ACC112 (cell line): ENCODE measurements around the gene DISC1.

Experiments used
- H2AFZ ChIP-seq: fragments of 200-600 bp; sonication (generic); one replicate; pipeline ENCODE4 v1.6.0; 2017; ENCODE audit warnings: antibody characterized with exemption, low read length; ENCODE audit not compliant: unreplicated experiment
- H3K27ac ChIP-seq: fragments of 200-600 bp; sonication (generic); 2 replicates; pipeline ENCODE4 v1.5.1; 2014; ENCODE audit warnings: low read depth, mild to moderate bottlenecking, antibody characterized with exemption, low read length, moderate library complexity
- H3K27me3 ChIP-seq: fragments of 200-600 bp; sonication (generic); 2 replicates; pipeline ENCODE4 v1.6.1; 2014; ENCODE audit warnings: mild to moderate bottlenecking, antibody characterized with exemption, low read length, moderate library complexity, mixed read lengths; ENCODE audit not compliant: insufficient read depth
- H3K36me3 ChIP-seq: fragments of 200-600 bp; sonication (generic); 2 replicates; pipeline ENCODE4 v1.6.1; 2016; ENCODE audit warnings: mild to moderate bottlenecking, antibody characterized with exemption, low read length, moderate library complexity, mixed read lengths; ENCODE audit not compliant: insufficient read depth
- H3K4me1 ChIP-seq: fragments of 200-600 bp; sonication (generic); one replicate; pipeline ENCODE4 v1.6.1; 2016; ENCODE audit warnings: low read length, mixed read lengths; ENCODE audit not compliant: insufficient read depth, unreplicated experiment, control insufficient read depth
- H3K4me3 ChIP-seq: fragments of 200-600 bp; sonication (generic); 2 replicates; pipeline ENCODE4 v1.5.1; 2014; ENCODE audit warnings: mild to moderate bottlenecking, low read depth, low read length
- H3K79me2 ChIP-seq: fragments of 200-600 bp; sonication (generic); one replicate; pipeline ENCODE4 v1.6.0; 2016; ENCODE audit warnings: low read length; ENCODE audit not compliant: control insufficient read depth, unreplicated experiment, insufficient read depth

DISC1 gene

GRCh38 chr1:231731268-231731667 is 104.7 kb downstream of the DISC1 start:
- no peak overlapping the region for H3K4me3 ChIP-seq
- H3K27me3 ChIP-seq, result no peaks in the 10 kb centered on the region
- no peaks in the 10 kb centered on the region; the same call in 1 of the 2 replicates for H3K36me3 ChIP-seq
- H2AFZ ChIP-seq, result no peak overlapping the region
- H3K27ac ChIP-seq, result no peak overlapping the region
- no peaks in the 10 kb centered on the region for H3K79me2 ChIP-seq
- H3K4me1 ChIP-seq, result no peaks in the 10 kb centered on the region

GRCh38 chr1:231733063-231733462 is 106.5 kb downstream of the DISC1 start:
- no peak overlapping the region for H3K4me3 ChIP-seq
- no peaks in the 10 kb centered on the region; the same call in 1 of the 2 replicates for H3K36me3 ChIP-seq
- H3K27ac ChIP-seq, result no peak overlapping the region
- H3K4me1 ChIP-seq, result no peaks in the 10 kb centered on the region
- H2AFZ ChIP-seq, result no peak overlapping the region
- no peaks in the 10 kb centered on the region for H3K27me3 ChIP-seq
- no peaks in the 10 kb centered on the region for H3K79me2 ChIP-seq

GRCh38 chr1:231733672-231734071 is 107.1 kb downstream of the DISC1 start:
- no peaks in the 10 kb centered on the region for H3K79me2 ChIP-seq

GRCh38 chr1:231734417-231734816 is 107.8 kb downstream of the DISC1 start:
- no peak overlapping the region for H3K4me3 ChIP-seq
- H3K36me3 ChIP-seq, result no peaks in the 10 kb centered on the region
- no peak overlapping the region for H3K27ac ChIP-seq
- H2AFZ ChIP-seq, result no peak overlapping the region
- H3K79me2 ChIP-seq, result no peaks in the 10 kb centered on the region
- no peaks in the 10 kb centered on the region for H3K27me3 ChIP-seq
- H3K4me1 ChIP-seq, result no peaks in the 10 kb centered on the region

More at GRCh38 chr1:231733672-231734071, 107.1 kb downstream of the DISC1 start:
- H3K27ac ChIP-seq, result no peak overlapping the region
- no peaks in the 10 kb centered on the region for H3K4me1 ChIP-seq
- H2AFZ ChIP-seq, result no peak overlapping the region
- H3K27me3 ChIP-seq, result no peaks in the 10 kb centered on the region
- no peak overlapping the region for H3K4me3 ChIP-seq
- no peaks in the 10 kb centered on the region for H3K36me3 ChIP-seq

GRCh38 chr1:231735411-231735810 is 108.8 kb downstream of the DISC1 start:
- H3K27ac ChIP-seq, result no peak overlapping the region
- no peaks in the 10 kb centered on the region for H3K27me3 ChIP-seq

GRCh38 chr1:231735941-231736340 is 109.4 kb downstream of the DISC1 start:
- Histone ChIP-seq H3K27me3 (no peaks in the 10 kb centered on the region), H3K4me3 (no peak overlapping the region), H3K79me2 (no peaks in the 10 kb centered on the region), H3K27ac (no peak overlapping the region), H3K4me1 (no peaks in the 10 kb centered on the region), H3K36me3 (no peaks in the 10 kb centered on the region), H2AFZ (no peak overlapping the region)

More at GRCh38 chr1:231735411-231735810, 108.8 kb downstream of the DISC1 start:
- Histone ChIP-seq H3K4me1 (no peaks in the 10 kb centered on the region), H3K79me2 (no peaks in the 10 kb centered on the region), H2AFZ (no peak overlapping the region), H3K4me3 (no peak overlapping the region), H3K36me3 (no peaks in the 10 kb centered on the region)

- no peaks in the 10 kb centered on the region for H3K79me2 ChIP-seq
- H3K4me1 ChIP-seq, result no peaks in the 10 kb centered on the region
- H3K4me3 ChIP-seq, result no peak overlapping the region
- no peak overlapping the region for H2AFZ ChIP-seq
- H3K27ac ChIP-seq, result no peak overlapping the region
- no peaks in the 10 kb centered on the region for H3K36me3 ChIP-seq
- no peaks in the 10 kb centered on the region for H3K27me3 ChIP-seq
Measured at GRCh38 chr1:231736464-231736863, 109.9 kb downstream of the DISC1 start.

GRCh38 chr1:231738554-231738953 is 112.0 kb downstream of the DISC1 start:
- Histone ChIP-seq H3K4me3 (no peak overlapping the region), H3K79me2 (no peaks in the 10 kb centered on the region), H3K27ac (no peak overlapping the region), H3K27me3 (no peaks in the 10 kb centered on the region), H3K36me3 (no peaks in the 10 kb centered on the region), H3K4me1 (no peaks in the 10 kb centered on the region), H2AFZ (no peak overlapping the region)

- Histone ChIP-seq H3K36me3 (no peaks in the 10 kb centered on the region), H3K4me3 (no peak overlapping the region), H2AFZ (no peak overlapping the region), H3K79me2 (no peaks in the 10 kb centered on the region), H3K27ac (no peak overlapping the region), H3K4me1 (no peaks in the 10 kb centered on the region), H3K27me3 (no peaks in the 10 kb centered on the region)
Measured at GRCh38 chr1:231743966-231744365, 117.4 kb downstream of the DISC1 start.

GRCh38 chr1:231748760-231749415 is 122.3 kb downstream of the DISC1 start:
- no peak overlapping the region for H3K27ac ChIP-seq
- no peaks in the 10 kb centered on the region; the same call in 1 of the 2 replicates for H3K36me3 ChIP-seq
- H3K27me3 ChIP-seq, result no peaks in the 10 kb centered on the region
- no peaks in the 10 kb centered on the region for H3K4me1 ChIP-seq
- H3K4me3 ChIP-seq, result no peak overlapping the region
- no peaks in the 10 kb centered on the region for H3K79me2 ChIP-seq
- H2AFZ ChIP-seq, result no peak overlapping the region

GRCh38 chr1:231750296-231750695 is 123.7 kb downstream of the DISC1 start:
- Histone ChIP-seq H3K79me2 (no peaks in the 10 kb centered on the region), H3K4me1 (no peaks in the 10 kb centered on the region), H3K4me3 (no peak overlapping the region), H2AFZ (no peak overlapping the region), H3K36me3 (no peaks in the 10 kb centered on the region; the same call in 1 of the 2 replicates), H3K27me3 (no peaks in the 10 kb centered on the region), H3K27ac (no peak overlapping the region)
